Bronchial epithelial cell (primary cell): ENCODE measurements around the gene SEC14L1. TPM values are rescaled to one million over a fixed set of nuclear protein-coding genes. Genes with fewer than 3 reads are reported as not detected.

ENCODE experiments used
- DNase-seq: peaks from one replicate; pipeline ENCODE4 v3.0.0-alpha.2; 2010; ENCODE audit warnings: low read depth
- FAIRE-seq: peaks from 2 replicates; lab custom pipeline; 2011; peaks lifted over from hg19 to GRCh38; lab: Jason Lieb, UNC
- H3K27me3 ChIP-seq: 2 replicates; pipeline ENCODE4 v1.5.1; 2011; ENCODE audit warnings: low read length; ENCODE audit not compliant: control insufficient read depth, insufficient read depth
- H3K36me3 ChIP-seq: 2 replicates; pipeline ENCODE4 v1.5.1; 2011; ENCODE audit warnings: low read length; ENCODE audit not compliant: control insufficient read depth, insufficient read depth
- H3K4me3 ChIP-seq: 2 replicates; pipeline ENCODE4 v1.5.1; 2011; ENCODE audit warnings: mild to moderate bottlenecking, low read depth, low read length, control low read depth
- total RNA-seq: library from RNA; depleted of rRNA; stranded (reverse); fragments of >200 nt; gene quantifications from 2 replicates; pipeline ENCODE4 v1.2.1, GENCODE V29; 2014
- TF ChIP-seq, protein P1 (sequence below): IDR thresholded peaks from 2 replicates; pipeline ENCODE4 v1.5.1; 2011; ENCODE audit warnings: mild to moderate bottlenecking, moderate library complexity, low read length, control low read depth, inconsistent platforms; ENCODE audit not compliant: insufficient read depth, severe bottlenecking

SEC14L1 gene
- total RNA-seq, 1 donor from 2014 or later: 21.6 TPM

- no peak overlapping the region for H3K4me3 ChIP-seq
These were observed 48.4 kb downstream of the SEC14L1 start for GRCh38 chr17:77189148-77189547.

DNA sequence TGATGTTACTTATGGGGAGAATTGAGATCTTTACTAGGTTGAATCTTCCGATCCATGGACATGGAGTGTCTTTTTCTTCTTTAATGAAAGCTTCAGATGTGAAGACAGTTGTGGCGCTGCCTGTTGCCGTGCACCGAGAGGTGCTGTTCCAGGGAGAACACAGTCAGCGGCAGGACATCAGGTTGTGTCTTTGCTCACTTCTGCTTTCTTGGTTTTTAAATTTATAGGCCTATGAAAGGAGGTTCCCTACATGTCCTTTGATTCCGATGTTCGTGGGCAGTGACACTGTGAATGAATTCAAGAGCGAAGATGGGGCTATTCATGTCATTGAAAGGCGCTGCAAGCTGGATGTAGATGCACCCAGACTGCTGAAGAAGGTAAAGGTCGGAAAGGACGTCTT lies 49.8 kb downstream of the SEC14L1 start:
- FAIRE-seq (no peak), DNase-seq (no peak)
- Histone ChIP-seq H3K36me3 (peaks cover 9% of the 10 kb centered on the region), H3K27me3 (no peaks in the 10 kb centered on the region), H3K4me3 (no peak overlapping the region)
- TF ChIP-seq, protein P1, sequence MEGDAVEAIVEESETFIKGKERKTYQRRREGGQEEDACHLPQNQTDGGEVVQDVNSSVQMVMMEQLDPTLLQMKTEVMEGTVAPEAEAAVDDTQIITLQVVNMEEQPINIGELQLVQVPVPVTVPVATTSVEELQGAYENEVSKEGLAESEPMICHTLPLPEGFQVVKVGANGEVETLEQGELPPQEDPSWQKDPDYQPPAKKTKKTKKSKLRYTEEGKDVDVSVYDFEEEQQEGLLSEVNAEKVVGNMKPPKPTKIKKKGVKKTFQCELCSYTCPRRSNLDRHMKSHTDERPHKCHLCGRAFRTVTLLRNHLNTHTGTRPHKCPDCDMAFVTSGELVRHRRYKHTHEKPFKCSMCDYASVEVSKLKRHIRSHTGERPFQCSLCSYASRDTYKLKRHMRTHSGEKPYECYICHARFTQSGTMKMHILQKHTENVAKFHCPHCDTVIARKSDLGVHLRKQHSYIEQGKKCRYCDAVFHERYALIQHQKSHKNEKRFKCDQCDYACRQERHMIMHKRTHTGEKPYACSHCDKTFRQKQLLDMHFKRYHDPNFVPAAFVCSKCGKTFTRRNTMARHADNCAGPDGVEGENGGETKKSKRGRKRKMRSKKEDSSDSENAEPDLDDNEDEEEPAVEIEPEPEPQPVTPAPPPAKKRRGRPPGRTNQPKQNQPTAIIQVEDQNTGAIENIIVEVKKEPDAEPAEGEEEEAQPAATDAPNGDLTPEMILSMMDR: no peak

More at GRCh38 chr17:77189148-77189547, 48.4 kb downstream of the SEC14L1 start:
- H3K27me3 ChIP-seq: no peaks in the 10 kb centered on the region
- TF ChIP-seq, protein P1: no peak
- peaks cover 5% of the 10 kb centered on the region for H3K36me3 ChIP-seq
- FAIRE-seq (no peak), DNase-seq (no peak)

GRCh38 chr17:77191244-77191643 lies 50.5 kb downstream of the SEC14L1 start:
- FAIRE-seq (no peak), DNase-seq (no peak)
- H3K36me3 ChIP-seq: peaks cover 14% of the 10 kb centered on the region
- H3K27me3 ChIP-seq: no peaks in the 10 kb centered on the region
- H3K4me3 ChIP-seq: no peak overlapping the region
- TF ChIP-seq, protein P1: no peak

DNA sequence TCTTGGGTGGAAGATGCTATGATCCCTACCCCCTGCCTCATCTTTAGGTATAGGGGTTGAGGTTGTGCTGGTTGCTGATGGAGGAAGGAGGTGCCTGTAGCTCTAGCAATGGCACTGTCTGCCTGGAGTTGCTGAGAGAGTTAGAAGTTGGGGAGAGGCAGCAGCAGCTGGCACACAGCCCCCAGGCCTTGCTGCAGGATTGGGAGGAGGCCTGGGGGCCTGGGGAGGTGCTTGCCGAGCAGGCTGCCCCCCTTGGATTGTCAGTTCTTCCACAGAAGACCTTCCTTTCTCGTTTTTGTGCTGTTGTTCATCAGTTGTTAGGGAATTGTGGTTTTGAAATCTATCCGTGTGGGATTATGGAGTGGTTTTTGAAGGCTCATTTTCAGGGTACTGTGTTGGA lies 52.9 kb downstream of the SEC14L1 start:
- peaks cover 19% of the 10 kb centered on the region for H3K36me3 ChIP-seq
- TF ChIP-seq, protein P1: no peak
- no peak for DNase-seq

GRCh38 chr17:77194179-77194578 lies 53.4 kb downstream of the SEC14L1 start:
- Histone ChIP-seq H3K27me3 (no peaks in the 10 kb centered on the region), H3K36me3 (peaks cover 20% of the 10 kb centered on the region), H3K4me3 (no peak overlapping the region)
- DNase-seq (no peak), FAIRE-seq (no peak)
- TF ChIP-seq, protein P1: no peak

More for the DNA sequence above, 52.9 kb downstream of the SEC14L1 start:
- no peaks in the 10 kb centered on the region for H3K27me3 ChIP-seq
- H3K4me3 ChIP-seq: no peak overlapping the region
- FAIRE-seq: no peak

- FAIRE-seq: no peak
- TF ChIP-seq, protein P1: no peak
- Histone ChIP-seq H3K36me3 (peaks cover 29% of the 10 kb centered on the region), H3K4me3 (no peak overlapping the region), H3K27me3 (no peaks in the 10 kb centered on the region)
- no peak for DNase-seq
These were observed 55.5 kb downstream of the SEC14L1 start for GRCh38 chr17:77196251-77196650.
